ENCODE data around the gene ATP8B4. TPM values are rescaled to one million over a fixed set of nuclear protein-coding genes. Genes with fewer than 3 reads are reported as not detected.

The ATP8B4 gene
- total and polyA plus RNA-seq, 2 of the 8 experiments (the other 6 are each of a cell fraction or from before 2014, with no cell fraction given), result 0.17 to 0.24 TPM

GRCh38 chr15:49979705-49980382 lies 139.2 kb downstream of the ATP8B4 start (continued):
- TF ChIP-seq EGR1 (IDR thresholded peaks at IDR 0.05; ENCODE audit: borderline replicate concordance, low read depth, low read length), result no peak
- TF ChIP-seq PHF8 (conservative IDR thresholded peaks at IDR 0.05; ENCODE audit: low read depth, low read length), result no peak
- no peak for TF ChIP-seq CEBPB (IDR thresholded peaks at IDR 0.05; ENCODE audit: low read depth, low read length)
